Duodenal mucosa (tissue), 2 donors: Measurements from ENCODE around the gene MLF2.
"Not testable (repeated sequence)": the region's sequence is repeated elsewhere in the genome, so short reads cannot be mapped to it uniquely, and the experiment has no call there.

ENCODE experiments used
- H3K27ac ChIP-seq: one replicate; pipeline ENCODE4 v1.7.0; 2013; ENCODE audit warnings: low read depth, low read length
- H3K27me3 ChIP-seq, 2 donors: one replicate each; pipeline ENCODE4 v1.7.0; 2013; ENCODE audit warnings: low read length in 2 of 2, control low read depth in 1 of 2; ENCODE audit not compliant: insufficient read depth in 2 of 2, control insufficient read depth in 1 of 2
- H3K36me3 ChIP-seq, 2 donors: one replicate each; pipeline ENCODE4 v1.7.0; 2013; ENCODE audit warnings: low read length in 2 of 2, control low read depth in 1 of 2; ENCODE audit not compliant: insufficient read depth in 2 of 2, control insufficient read depth in 1 of 2
- H3K4me1 ChIP-seq, 2 donors: one replicate each; pipeline ENCODE4 v1.7.0; 2013; ENCODE audit warnings: low read length in 2 of 2, control low read depth in 1 of 2; ENCODE audit not compliant: insufficient read depth in 2 of 2, control insufficient read depth in 1 of 2
- H3K4me3 ChIP-seq, 2 donors: one replicate each; pipeline ENCODE4 v1.7.0; 2013; ENCODE audit warnings: low read length in 2 of 2, low read depth in 1 of 2
- H3K9ac ChIP-seq, 2 donors: one replicate each; pipeline ENCODE4 v1.7.0; 2013; ENCODE audit warnings: low read length in 2 of 2, low read depth in 1 of 2
- H3K9me3 ChIP-seq, 2 donors: one replicate each; pipeline ENCODE4 v1.7.0; 2013; ENCODE audit warnings: low read length in 2 of 2, control low read depth in 1 of 2; ENCODE audit not compliant: control insufficient read depth in 1 of 2

The MLF2 gene

GRCh38 chr12:6734506-6735387, 18.2 kb downstream of the MLF2 start:
- no peak overlapping the region for H3K27ac ChIP-seq
- H3K9me3 ChIP-seq: no peaks in the 10 kb centered on the region
- peaks cover 16 to 22% of the 10 kb centered on the region in 2 donors for H3K36me3 ChIP-seq
- no peak overlapping the region for H3K9ac ChIP-seq
- H3K4me1 ChIP-seq: peaks cover 9 to 12% of the 10 kb centered on the region in 2 donors
- H3K4me3 ChIP-seq: no peak overlapping the region
- H3K27me3 ChIP-seq: no peaks in the 10 kb centered on the region

- Histone ChIP-seq H3K27me3 (no peaks in the 10 kb centered on the region), H3K27ac (no peak overlapping the region), H3K36me3 (peaks cover 35 to 45% of the 10 kb centered on the region in 2 donors), H3K9me3 (no peaks in the 10 kb centered on the region), H3K4me1 (peaks cover 5 to 8% of the 10 kb centered on the region in 2 donors), H3K4me3 (no peak overlapping the region), H3K9ac (no peak overlapping the region)
Observed at GRCh38 chr12:6730169-6730568, 22.8 kb downstream of the MLF2 start.

GRCh38 chr12:6729186-6729585, 23.8 kb downstream of the MLF2 start:
- H3K27me3 ChIP-seq: no peaks in the 10 kb centered on the region
- H3K36me3 ChIP-seq: peaks cover 35 to 44% of the 10 kb centered on the region in 2 donors

DNA sequence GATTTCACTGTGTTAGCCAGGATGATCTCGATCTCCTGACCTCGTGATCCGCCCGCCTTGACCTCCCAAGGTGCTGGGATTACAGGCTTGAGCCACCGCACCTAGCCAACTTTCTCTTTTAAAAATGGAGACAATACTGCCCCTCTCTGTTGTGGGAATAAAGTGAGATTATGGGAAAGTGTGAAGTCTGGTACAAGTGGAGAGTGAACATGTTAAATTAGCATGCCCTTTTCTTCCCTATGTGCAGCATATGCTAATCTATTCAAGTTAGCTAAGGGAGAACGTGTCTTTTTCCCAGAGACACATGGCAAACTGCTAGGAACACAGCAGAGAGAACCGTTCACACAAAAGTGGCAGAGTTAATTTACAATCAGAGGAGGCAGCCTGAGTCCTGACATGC, 27.6 kb downstream of the MLF2 start:
- H3K9me3 ChIP-seq: no peaks in the 10 kb centered on the region
- H3K9ac ChIP-seq: no peak overlapping the region
- no peak overlapping the region for H3K4me3 ChIP-seq
- no peaks in the 10 kb centered on the region for H3K27me3 ChIP-seq
- no peak overlapping the region for H3K27ac ChIP-seq
- peaks cover 8% of the 10 kb centered on the region in 2 donors for H3K4me1 ChIP-seq
- H3K36me3 ChIP-seq: peaks cover 23 to 31% of the 10 kb centered on the region in 2 donors

More at GRCh38 chr12:6729186-6729585, 23.8 kb downstream of the MLF2 start:
- H3K9ac ChIP-seq: no peak overlapping the region
- H3K4me1 ChIP-seq: peaks cover 8% of the 10 kb centered on the region in 2 donors
- H3K9me3 ChIP-seq: no peaks in the 10 kb centered on the region
- no peak overlapping the region for H3K27ac ChIP-seq
- no peak overlapping the region for H3K4me3 ChIP-seq

DNA sequence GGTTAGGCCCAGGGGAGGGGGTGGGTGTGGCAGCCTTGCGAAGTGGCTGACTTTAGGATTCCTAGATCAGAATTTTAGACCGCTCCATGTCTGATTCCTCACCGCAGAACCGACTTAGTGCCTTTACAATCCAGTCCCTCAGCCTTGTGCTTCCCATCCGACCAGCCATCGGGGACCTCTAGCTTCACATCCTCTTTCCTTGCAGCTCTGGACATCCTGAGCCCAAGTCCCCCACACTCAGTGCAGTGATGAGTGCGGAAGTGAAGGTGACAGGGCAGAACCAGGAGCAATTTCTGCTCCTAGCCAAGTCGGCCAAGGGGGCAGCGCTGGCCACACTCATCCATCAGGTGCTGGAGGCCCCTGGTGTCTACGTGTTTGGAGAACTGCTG, 28.5 kb downstream of the MLF2 start:
- H3K4me3 ChIP-seq: peak overlapping the region; percentile 89 to 90
- no peaks in the 10 kb centered on the region for H3K9me3 ChIP-seq
- H3K27ac ChIP-seq: peak overlapping the region; percentile 84
- peaks cover 8% of the 10 kb centered on the region in 2 donors for H3K4me1 ChIP-seq
- H3K27me3 ChIP-seq: no peaks in the 10 kb centered on the region
- H3K9ac ChIP-seq: peak overlapping the region; percentile 59 to 85
- H3K36me3 ChIP-seq: peaks cover 15 to 21% of the 10 kb centered on the region in 2 donors

DNA sequence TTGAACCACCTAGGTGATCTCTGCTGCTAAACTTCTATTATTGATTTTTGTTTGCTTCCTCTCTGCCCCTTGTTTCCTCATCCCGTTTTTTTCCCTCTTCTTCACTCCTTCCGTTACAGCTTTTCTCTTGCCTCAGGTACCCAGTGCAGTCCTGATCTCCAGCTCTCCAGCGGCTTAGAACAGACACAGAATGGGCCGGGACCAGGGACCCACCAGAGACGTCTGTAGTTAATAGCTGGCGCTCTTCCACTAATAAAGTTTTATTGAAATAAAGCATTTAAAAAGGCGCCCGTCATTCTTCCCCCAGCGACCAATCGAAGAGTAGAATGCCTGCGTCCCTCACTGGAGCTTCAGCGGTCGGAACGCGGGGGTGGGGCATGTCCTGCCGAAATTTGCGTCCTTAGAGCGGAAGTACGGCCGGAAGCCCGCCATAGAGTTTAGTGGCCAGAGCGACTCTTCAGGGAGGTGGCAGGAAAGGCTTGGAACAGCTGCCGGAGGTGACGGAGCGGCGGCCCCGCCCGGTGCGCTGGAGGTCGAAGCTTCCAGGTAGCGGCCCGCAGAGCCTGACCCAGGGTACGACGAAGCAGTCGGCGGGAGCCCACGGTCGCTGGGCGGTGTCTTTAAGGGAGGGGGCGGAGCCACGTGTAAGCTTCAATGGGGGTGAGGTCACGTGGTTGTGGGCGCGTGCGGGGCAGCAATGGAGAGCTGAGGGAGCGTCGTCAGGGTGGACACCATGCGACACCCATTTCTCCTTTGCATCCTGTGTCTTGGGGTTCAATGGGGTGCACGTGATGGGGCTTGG, 29.1 kb downstream of the MLF2 start, which contains the start of gene COPS7A:
Gene COPS7A, plus strand, starts transcription at position 440 of the 802 bp plus-strand sequence. CDS start 611 bp downstream, outside the sequence.
- Histone ChIP-seq H3K36me3 (peaks cover 9 to 15% of the 10 kb centered on the region in 2 donors), H3K9ac (peak within 1 kb of the TSS; percentile 59 to 85), H3K4me3 (peak within 1 kb of the TSS; percentile 89 to 90), H3K27ac (peak within 1 kb of the TSS; percentile 84), H3K9me3 (no peaks in the 10 kb centered on the region), H3K4me1 (peaks cover 8% of the 10 kb centered on the region in 2 donors), H3K27me3 (no peaks in the 10 kb centered on the region)

- no peaks in the 10 kb centered on the region for H3K9me3 ChIP-seq
- H3K27me3 ChIP-seq: no peaks in the 10 kb centered on the region
- no peak overlapping the region for H3K9ac ChIP-seq
- no peak overlapping the region for H3K27ac ChIP-seq
- no peak overlapping the region for H3K4me3 ChIP-seq
- peaks cover under 1 to 6% of the 10 kb centered on the region in 2 donors for H3K36me3 ChIP-seq
- peaks cover 8% of the 10 kb centered on the region in 2 donors for H3K4me1 ChIP-seq
Observed at GRCh38 chr12:6722863-6723262, 30.1 kb downstream of the MLF2 start.

DNA sequence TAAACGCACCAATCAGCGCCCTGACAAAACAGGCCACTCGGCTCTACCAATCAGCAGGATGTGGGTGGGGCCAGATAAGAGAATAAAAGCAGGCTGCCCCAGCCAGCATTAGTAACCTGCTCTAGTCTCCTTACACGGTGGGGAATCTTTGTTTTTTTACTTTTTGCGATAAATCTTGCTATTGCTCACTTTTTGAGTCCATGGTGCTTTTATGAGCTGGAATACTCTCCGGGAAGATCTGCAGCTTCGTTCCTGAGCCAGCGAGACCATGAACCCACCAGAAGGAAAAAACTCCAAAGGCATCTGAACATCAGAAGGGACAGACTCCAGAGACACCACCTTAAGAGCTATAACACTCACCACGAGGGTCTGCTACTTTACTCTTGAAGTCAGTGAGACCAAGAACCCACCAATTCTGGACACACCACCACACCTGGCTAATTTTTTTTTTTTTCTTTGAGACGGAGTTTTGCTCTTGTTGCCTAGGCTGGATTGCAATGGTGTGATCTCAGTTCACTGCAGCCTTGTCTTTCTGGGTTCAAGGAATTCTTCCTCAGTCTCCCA, 36.0 kb downstream of the MLF2 start:
- Histone ChIP-seq H3K9ac (no peak overlapping the region), H3K4me1 (no peaks in the 10 kb centered on the region), H3K27me3 (no peaks in the 10 kb centered on the region), H3K27ac (no peak overlapping the region), H3K36me3 (no peaks in the 10 kb centered on the region), H3K9me3 (no peaks in the 10 kb centered on the region), H3K4me3 (no peak overlapping the region)

- H3K27ac ChIP-seq, H3K36me3 ChIP-seq, H3K9me3 ChIP-seq, H3K4me1 ChIP-seq, H3K9ac ChIP-seq, H3K4me3 ChIP-seq, H3K27me3 ChIP-seq: not testable (repeated sequence)
Observed at GRCh38 chr12:6716031-6716873, 36.7 kb downstream of the MLF2 start.
